ENCODE measurements around the gene TBX21. TPM values are rescaled to one million over a fixed set of nuclear protein-coding genes. Genes with fewer than 3 reads are reported as not detected.

TBX21 gene
- polyA plus RNA-seq, 3 donors, result 0.05 to 0.16 (median 0.13) TPM

GRCh38 chr17:47708312-47708863, 24.6 kb upstream of the TBX21 start:
- Histone ChIP-seq H3K9ac (ENCODE audit: insufficient read depth, low read length, poor library complexity, severe bottlenecking) (no peak overlapping the region), H3K4me3 (replicated peaks in 1 of 3; ENCODE audit: low read depth in 2 of 3, low read length in 3 of 3) (no peak overlapping the region), H3K79me2 (ENCODE audit: insufficient read depth, low read length) (no peaks in the 10 kb centered on the region), H3K36me3 (replicated peaks in 1 of 2; ENCODE audit: control insufficient read depth in 1 of 2, insufficient read depth in 2 of 2, low read length in 2 of 2) (no peaks in the 10 kb centered on the region), H2AFZ (ENCODE audit: insufficient read depth, low read depth, low read length, poor library complexity, severe bottlenecking) (no peak overlapping the region), H3K4me2 (replicated peaks; ENCODE audit: extremely low read depth, low read length, poor library complexity, severe bottlenecking) (no peak overlapping the region), H3K27me3 (ENCODE audit: control insufficient read depth in 2 of 2, insufficient read depth in 2 of 2, low read length in 2 of 2) (peaks cover 0 to 15% of the 10 kb centered on the region in 2 donors), H3K4me1 (ENCODE audit: control insufficient read depth in 1 of 2, insufficient read depth in 2 of 2, low read length in 2 of 2) (peaks cover 32 to 49% of the 10 kb centered on the region in 2 donors), H3K9me3 (replicated peaks in 1 of 2; ENCODE audit: control insufficient read depth in 1 of 2, insufficient read depth in 1 of 2, low read length in 2 of 2) (no peaks in the 10 kb centered on the region), H4K20me1 (ENCODE audit: insufficient read depth, low read length) (peaks cover 3% of the 10 kb centered on the region), H3K27ac (ENCODE audit: low read depth in 1 of 2, low read length in 2 of 2) (no peak overlapping the region)
- Mint-ChIP-seq H3K9me3 (peaks cover 0 to 5% (median 0%) of the 10 kb centered on the region in 7 donors), H3K27me3 (ENCODE audit: low read depth in 3 of 3) (peaks cover 15 to 31% (median 17%) of the 10 kb centered on the region in 3 donors), H3K4me3 (no peak overlapping the region), H3K36me3 (peaks cover 3 to 7% of the 10 kb centered on the region in 2 donors), H3K27ac (no peak overlapping the region), H3K4me1 (peaks cover 49% of the 10 kb centered on the region)
- no peak for DNase-seq
- intact Hi-C loops (cut with micrococcal nuclease), result no loop called here
- TF ChIP-seq CTCF (IDR thresholded peaks at IDR 0.05), result no peak
- 98% methylated on average over 11 of the region's 31 CpGs for WGBS (ENCODE audit: insufficient coverage)

- no peak for TF ChIP-seq CTCF (IDR thresholded peaks at IDR 0.05)
- no peak for DNase-seq
- Histone ChIP-seq H3K9me3 (replicated peaks in 1 of 2; ENCODE audit: control insufficient read depth in 1 of 2, insufficient read depth in 1 of 2, low read length in 2 of 2) (no peaks in the 10 kb centered on the region), H3K9ac (ENCODE audit: insufficient read depth, low read length, poor library complexity, severe bottlenecking) (no peak overlapping the region), H3K4me3 (replicated peaks in 1 of 3; ENCODE audit: low read depth in 2 of 3, low read length in 3 of 3) (no peak overlapping the region), H3K27ac (ENCODE audit: low read depth in 1 of 2, low read length in 2 of 2) (no peak overlapping the region), H2AFZ (ENCODE audit: insufficient read depth, low read depth, low read length, poor library complexity, severe bottlenecking) (no peak overlapping the region), H3K27me3 (ENCODE audit: control insufficient read depth in 2 of 2, insufficient read depth in 2 of 2, low read length in 2 of 2) (peaks cover 0 to 15% of the 10 kb centered on the region in 2 donors), H4K20me1 (ENCODE audit: insufficient read depth, low read length) (peaks cover 3% of the 10 kb centered on the region), H3K4me1 (ENCODE audit: control insufficient read depth in 1 of 2, insufficient read depth in 2 of 2, low read length in 2 of 2) (peaks cover 26 to 43% of the 10 kb centered on the region in 2 donors), H3K4me2 (replicated peaks; ENCODE audit: extremely low read depth, low read length, poor library complexity, severe bottlenecking) (no peak overlapping the region), H3K36me3 (replicated peaks in 1 of 2; ENCODE audit: control insufficient read depth in 1 of 2, insufficient read depth in 2 of 2, low read length in 2 of 2) (no peaks in the 10 kb centered on the region), H3K79me2 (ENCODE audit: insufficient read depth, low read length) (no peaks in the 10 kb centered on the region)
- Mint-ChIP-seq H3K27ac (no peak overlapping the region), H3K36me3 (peaks cover 3 to 7% of the 10 kb centered on the region in 2 donors), H3K4me1 (peaks cover 43% of the 10 kb centered on the region), H3K4me3 (no peak overlapping the region), H3K9me3 (peaks cover 0 to 3% (median 0%) of the 10 kb centered on the region in 7 donors), H3K27me3 (ENCODE audit: low read depth in 3 of 3) (peaks cover 15 to 31% (median 20%) of the 10 kb centered on the region in 3 donors)
- WGBS (ENCODE audit: insufficient coverage), result 98% methylated on average over 77 of the region's 89 CpGs
- intact Hi-C loops (cut with micrococcal nuclease), result no loop called here
Measured at GRCh38 chr17:47708864-47709541, 24.0 kb upstream of the TBX21 start.

Data from CD14-positive monocyte (primary cell).